ENCODE results near the gene MOG.

The MOG gene

DNA sequence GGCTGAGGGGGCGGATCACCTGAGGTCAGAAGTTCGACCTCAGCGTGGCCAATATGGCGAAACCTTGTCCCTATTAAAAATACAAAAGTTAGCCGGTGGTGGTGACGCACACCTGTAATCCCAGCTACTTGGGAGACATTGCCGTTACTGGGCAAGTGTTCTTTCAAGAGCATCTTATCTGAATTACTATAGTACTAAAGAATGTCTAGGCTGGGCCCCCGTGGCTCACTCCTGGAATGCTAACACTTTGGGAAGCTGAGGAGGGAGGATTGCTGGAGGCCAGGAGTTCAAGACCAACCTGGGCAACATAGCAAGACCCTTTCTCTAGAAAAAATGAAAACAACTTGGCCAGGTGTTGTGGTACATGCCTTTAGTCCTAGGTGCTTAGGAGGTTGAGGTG, 24.9 kb downstream of the MOG start:
- peaks cover 18% of the 10 kb centered on the region for H3K27me3 ChIP-seq (ENCODE audit: control insufficient read depth, insufficient read depth, low read length)
- H3K4me2 ChIP-seq (ENCODE audit: low read length), result no peak overlapping the region
- H3K9ac ChIP-seq (ENCODE audit: low read depth, low read length), result no peak overlapping the region
- no peaks in the 10 kb centered on the region for H3K9me3 ChIP-seq (replicated peaks; ENCODE audit: low read length)
- no peaks in the 10 kb centered on the region for H3K36me3 ChIP-seq (ENCODE audit: insufficient read depth, low read length)
- no peak overlapping the region for H3K4me3 ChIP-seq (ENCODE audit: low read length)
- no peaks in the 10 kb centered on the region for H3K4me1 ChIP-seq (ENCODE audit: control insufficient read depth, insufficient read depth, low read length)

DNA sequence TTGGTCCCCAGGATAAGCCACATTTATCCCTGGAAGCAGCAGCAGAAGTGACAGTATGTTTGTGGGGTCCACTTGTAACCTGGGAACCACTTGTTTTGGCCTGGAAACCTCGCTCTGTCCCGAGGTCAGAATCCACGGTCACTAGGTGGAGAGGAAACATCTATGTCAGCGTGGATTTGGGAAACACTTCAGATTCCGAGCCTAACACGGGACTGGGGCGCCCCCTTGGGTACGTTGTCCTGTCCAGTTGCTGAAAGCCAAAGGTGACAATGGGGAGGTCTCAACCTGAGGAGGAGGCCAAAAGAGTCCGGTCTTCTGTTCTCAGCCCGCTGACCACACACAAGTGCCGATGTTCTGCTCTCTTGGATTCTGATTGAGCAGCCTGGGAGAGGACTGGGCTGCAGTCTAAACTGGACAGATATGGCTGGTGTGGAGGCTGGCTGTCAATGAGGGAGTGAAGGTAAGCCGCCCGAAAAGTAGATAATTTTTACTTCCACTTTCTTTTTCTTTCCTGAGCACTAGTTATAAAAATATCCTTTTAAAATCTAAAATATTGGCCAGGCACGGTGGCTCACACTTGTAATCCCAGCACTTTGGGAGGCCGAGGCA, 28.9 kb downstream of the MOG start:
- Histone ChIP-seq H3K4me3 (ENCODE audit: low read length) (no peak overlapping the region), H3K27me3 (ENCODE audit: control insufficient read depth, insufficient read depth, low read length) (peaks cover 18% of the 10 kb centered on the region), H3K9me3 (replicated peaks; ENCODE audit: low read length) (no peaks in the 10 kb centered on the region), H3K4me2 (ENCODE audit: low read length) (no peak overlapping the region), H3K9ac (ENCODE audit: low read depth, low read length) (no peak overlapping the region), H3K36me3 (ENCODE audit: insufficient read depth, low read length) (no peaks in the 10 kb centered on the region), H3K4me1 (ENCODE audit: control insufficient read depth, insufficient read depth, low read length) (no peaks in the 10 kb centered on the region)

GRCh38 chr6:29694637-29695036, 37.7 kb downstream of the MOG start:
- Histone ChIP-seq H3K9ac (ENCODE audit: low read depth, low read length) (no peak overlapping the region), H3K36me3 (ENCODE audit: insufficient read depth, low read length) (no peaks in the 10 kb centered on the region), H3K9me3 (replicated peaks; ENCODE audit: low read length) (no peaks in the 10 kb centered on the region), H3K27me3 (ENCODE audit: control insufficient read depth, insufficient read depth, low read length) (no peaks in the 10 kb centered on the region), H3K4me1 (ENCODE audit: control insufficient read depth, insufficient read depth, low read length) (no peaks in the 10 kb centered on the region), H3K4me3 (ENCODE audit: low read length) (no peak overlapping the region), H3K4me2 (ENCODE audit: low read length) (no peak overlapping the region)

GRCh38 chr6:29696147-29697125, 39.5 kb downstream of the MOG start:
- Histone ChIP-seq H3K4me2 (ENCODE audit: low read length) (no peak overlapping the region), H3K4me1 (ENCODE audit: control insufficient read depth, insufficient read depth, low read length) (no peaks in the 10 kb centered on the region), H3K27me3 (ENCODE audit: control insufficient read depth, insufficient read depth, low read length) (no peaks in the 10 kb centered on the region), H3K4me3 (ENCODE audit: low read length) (no peak overlapping the region), H3K36me3 (ENCODE audit: insufficient read depth, low read length) (no peaks in the 10 kb centered on the region), H3K9ac (ENCODE audit: low read depth, low read length) (no peak overlapping the region), H3K9me3 (replicated peaks; ENCODE audit: low read length) (no peaks in the 10 kb centered on the region)

DNA sequence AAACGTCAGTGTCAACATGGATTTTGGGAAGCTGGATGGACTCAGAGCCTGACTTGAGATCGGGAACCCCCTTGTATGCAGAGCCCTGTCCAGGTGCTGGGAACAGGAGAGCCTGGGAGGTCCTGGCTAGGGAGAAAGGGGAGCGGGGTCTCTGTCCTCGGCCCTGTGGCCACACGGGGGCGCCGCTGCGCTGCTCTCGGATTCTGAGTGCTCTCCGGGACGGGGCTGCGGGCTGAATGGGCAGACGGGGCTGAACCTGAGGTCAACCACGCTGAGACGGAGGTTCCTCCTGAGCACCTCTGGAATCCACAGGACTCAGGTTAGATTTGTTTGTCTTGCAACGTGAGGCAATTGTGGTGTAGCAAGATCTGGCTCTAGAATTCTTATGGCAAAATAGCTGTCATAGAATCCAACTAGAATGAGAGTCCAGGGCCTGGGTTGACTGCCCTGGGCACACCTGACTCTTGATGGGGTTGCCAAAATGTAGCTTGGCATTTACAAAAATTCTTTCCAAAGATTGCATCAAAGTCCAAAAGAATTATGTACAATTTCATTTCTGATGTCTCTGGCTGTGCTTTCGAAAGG, 45.7 kb downstream of the MOG start:
- no peak overlapping the region for H3K9ac ChIP-seq (ENCODE audit: low read depth, low read length)
- H3K4me2 ChIP-seq (ENCODE audit: low read length), result no peak overlapping the region
- H3K4me3 ChIP-seq (ENCODE audit: low read length), result no peak overlapping the region
- H3K36me3 ChIP-seq (ENCODE audit: insufficient read depth, low read length), result no peaks in the 10 kb centered on the region
- H3K9me3 ChIP-seq (replicated peaks; ENCODE audit: low read length), result no peaks in the 10 kb centered on the region
- H3K27me3 ChIP-seq (ENCODE audit: control insufficient read depth, insufficient read depth, low read length), result peaks cover 28% of the 10 kb centered on the region
- H3K4me1 ChIP-seq (ENCODE audit: control insufficient read depth, insufficient read depth, low read length), result no peaks in the 10 kb centered on the region

DNA sequence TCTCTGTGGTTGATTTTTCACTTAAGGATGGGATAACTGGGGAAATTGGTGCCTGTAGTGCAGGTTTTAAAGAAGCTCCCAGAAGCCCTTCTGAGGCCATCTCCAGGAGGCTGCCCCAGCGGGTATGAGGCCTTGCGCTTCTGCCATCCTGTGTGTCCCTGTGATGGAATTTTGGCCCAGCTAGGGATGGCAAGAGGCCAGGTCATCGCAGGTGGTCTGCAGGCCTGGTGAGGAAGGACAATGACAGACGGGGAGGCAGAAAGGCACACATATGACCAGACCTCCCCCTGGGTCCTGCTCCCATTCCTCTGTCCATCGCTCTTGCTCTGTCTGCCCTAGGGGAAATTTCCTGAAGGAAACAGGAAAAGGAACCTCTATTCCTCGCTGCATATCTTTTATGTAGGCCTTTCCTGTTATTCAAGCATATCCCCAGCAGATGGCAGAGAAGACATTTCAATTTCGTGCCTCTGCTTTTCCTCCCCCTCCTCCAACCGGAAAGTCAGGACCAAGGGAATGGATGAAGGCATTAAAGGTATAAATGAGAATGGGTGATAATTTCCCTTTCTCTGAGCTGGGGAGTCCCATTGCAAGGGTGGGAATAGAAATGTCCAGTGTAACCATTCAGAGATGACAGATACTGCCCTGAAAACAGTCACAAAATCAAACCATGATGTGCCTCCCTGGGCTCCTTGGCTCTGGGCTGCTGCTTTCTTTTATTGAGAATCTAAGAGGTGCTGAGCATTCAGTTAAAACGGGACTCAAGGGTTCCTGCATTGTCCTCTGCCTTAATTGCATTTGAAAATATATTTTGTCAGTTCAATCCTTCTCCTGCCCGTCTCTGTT, 48.7 kb downstream of the MOG start:
- H3K4me2 ChIP-seq (ENCODE audit: low read length), result no peak overlapping the region
- peaks cover 53% of the 10 kb centered on the region for H3K27me3 ChIP-seq (ENCODE audit: control insufficient read depth, insufficient read depth, low read length)
- no peaks in the 10 kb centered on the region for H3K36me3 ChIP-seq (ENCODE audit: insufficient read depth, low read length)
- no peaks in the 10 kb centered on the region for H3K4me1 ChIP-seq (ENCODE audit: control insufficient read depth, insufficient read depth, low read length)
- H3K9me3 ChIP-seq (replicated peaks; ENCODE audit: low read length), result no peaks in the 10 kb centered on the region
- no peak overlapping the region for H3K4me3 ChIP-seq (ENCODE audit: low read length)
- H3K9ac ChIP-seq (ENCODE audit: low read depth, low read length), result no peak overlapping the region

DNA sequence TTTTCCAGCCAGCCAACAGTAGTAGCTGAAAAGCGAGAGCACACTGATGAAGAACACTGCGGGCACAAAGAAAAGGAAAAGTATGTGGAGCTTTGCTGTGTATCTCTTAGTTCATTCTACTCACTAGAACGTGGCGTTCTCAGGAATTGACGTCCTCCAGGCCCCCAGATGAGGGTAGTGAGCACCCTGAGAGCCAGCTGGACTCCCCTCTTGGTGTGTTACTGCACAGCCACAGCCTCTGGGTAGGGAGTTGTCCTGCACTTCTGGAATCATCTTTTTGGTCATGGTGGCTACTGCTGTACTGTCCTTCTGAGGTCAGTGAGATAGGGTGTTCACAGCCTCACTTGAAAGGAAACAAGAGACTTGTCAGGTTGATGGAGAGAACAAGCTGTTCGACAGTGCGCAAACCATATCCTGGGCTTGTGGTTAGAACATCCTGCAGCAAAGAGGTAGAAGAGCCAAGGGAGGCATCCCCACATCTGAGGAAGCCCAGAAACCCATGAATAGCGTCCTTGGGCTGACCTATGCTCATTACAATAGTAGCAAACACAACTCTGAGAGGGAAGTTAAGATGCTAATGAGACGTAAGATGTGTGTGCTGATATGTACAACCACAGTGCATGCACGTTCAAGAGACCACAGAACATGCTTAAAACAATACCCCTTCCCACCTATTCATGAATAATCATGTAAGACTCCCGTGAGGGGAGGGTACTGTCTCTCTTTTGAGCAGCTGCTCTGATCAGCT, 51.7 kb downstream of the MOG start:
- no peaks in the 10 kb centered on the region for H3K9me3 ChIP-seq (replicated peaks; ENCODE audit: low read length)
- H3K4me2 ChIP-seq (ENCODE audit: low read length), result no peak overlapping the region
- no peak overlapping the region for H3K9ac ChIP-seq (ENCODE audit: low read depth, low read length)
- H3K4me3 ChIP-seq (ENCODE audit: low read length), result no peak overlapping the region
- H3K36me3 ChIP-seq (ENCODE audit: insufficient read depth, low read length), result no peaks in the 10 kb centered on the region
- H3K4me1 ChIP-seq (ENCODE audit: control insufficient read depth, insufficient read depth, low read length), result no peaks in the 10 kb centered on the region
- peaks cover 54% of the 10 kb centered on the region for H3K27me3 ChIP-seq (ENCODE audit: control insufficient read depth, insufficient read depth, low read length)

GRCh38 chr6:29709188-29709587, 52.3 kb downstream of the MOG start:
- no peak overlapping the region for H3K4me3 ChIP-seq (ENCODE audit: low read length)
- no peak overlapping the region for H3K9ac ChIP-seq (ENCODE audit: low read depth, low read length)

GRCh38 chr6:29710281-29710941, 53.5 kb downstream of the MOG start:
- Histone ChIP-seq H3K36me3 (ENCODE audit: insufficient read depth, low read length) (no peaks in the 10 kb centered on the region), H3K4me2 (ENCODE audit: low read length) (no peak overlapping the region), H3K9ac (ENCODE audit: low read depth, low read length) (no peak overlapping the region), H3K9me3 (replicated peaks; ENCODE audit: low read length) (no peaks in the 10 kb centered on the region), H3K4me3 (ENCODE audit: low read length) (no peak overlapping the region), H3K4me1 (ENCODE audit: control insufficient read depth, insufficient read depth, low read length) (no peaks in the 10 kb centered on the region), H3K27me3 (ENCODE audit: control insufficient read depth, insufficient read depth, low read length) (peaks cover 45% of the 10 kb centered on the region)

More at GRCh38 chr6:29709188-29709587, 52.3 kb downstream of the MOG start:
- H3K27me3 ChIP-seq (ENCODE audit: control insufficient read depth, insufficient read depth, low read length), result peaks cover 49% of the 10 kb centered on the region
- H3K4me1 ChIP-seq (ENCODE audit: control insufficient read depth, insufficient read depth, low read length), result no peaks in the 10 kb centered on the region
- H3K4me2 ChIP-seq (ENCODE audit: low read length), result no peak overlapping the region
- no peaks in the 10 kb centered on the region for H3K9me3 ChIP-seq (replicated peaks; ENCODE audit: low read length)
- H3K36me3 ChIP-seq (ENCODE audit: insufficient read depth, low read length), result no peaks in the 10 kb centered on the region

GRCh38 chr6:29720863-29721262, 64.0 kb downstream of the MOG start:
- Histone ChIP-seq H3K36me3 (ENCODE audit: insufficient read depth, low read length) (no peaks in the 10 kb centered on the region), H3K4me1 (ENCODE audit: control insufficient read depth, insufficient read depth, low read length) (peaks cover 6% of the 10 kb centered on the region), H3K4me2 (ENCODE audit: low read length) (no peak overlapping the region), H3K27me3 (ENCODE audit: control insufficient read depth, insufficient read depth, low read length) (peaks cover 22% of the 10 kb centered on the region), H3K9ac (ENCODE audit: low read depth, low read length) (no peak overlapping the region), H3K9me3 (replicated peaks; ENCODE audit: low read length) (no peaks in the 10 kb centered on the region), H3K4me3 (ENCODE audit: low read length) (no peak overlapping the region)
